Neural progenitor cell (in vitro differentiated cells): ENCODE measurements around the gene ZNF133.

Experiments
- CTCF ChIP-seq: fragments of 200-600 bp; sonication (generic); IDR thresholded peaks from 2 replicates; pipeline ENCODE4 v1.5.1; 2017; ENCODE audit warnings: antibody characterized with exemption, mild to moderate bottlenecking
- EZH2 ChIP-seq: fragments of 200-600 bp; sonication (generic); IDR thresholded peaks from 2 replicates; pipeline ENCODE4 v1.6.1; 2017; ENCODE audit warnings: antibody characterized with exemption, mild to moderate bottlenecking, moderate library complexity
- EZH2phosphoT487 ChIP-seq: fragments of 200-600 bp; sonication (generic); IDR thresholded peaks from 2 replicates; pipeline ENCODE4 v1.6.1; 2017; ENCODE audit warnings: antibody characterized with exemption

- TF ChIP-seq EZH2 (no peak), CTCF (no peak), EZH2phosphoT487 (no peak)
Measured at GRCh38 chr20:18312723-18313122, 24.4 kb downstream of the ZNF133 start.
